HEK293T (cell line): Measurements from ENCODE around the gene FGF2.

Experiments used
- BHLHE40 ChIP-seq: fragments of 450-650 bp; IDR thresholded peaks from 2 replicates; pipeline ENCODE4 v1.6.1; 2016; ENCODE audit warnings: mild to moderate bottlenecking, moderate library complexity, borderline replicate concordance
- ELF4 ChIP-seq: fragments of 450-650 bp; IDR thresholded peaks from 2 replicates; pipeline ENCODE4 v1.6.1; 2017; ENCODE audit warnings: antibody characterized with exemption
- FOXA1 ChIP-seq: fragments of 450-650 bp; IDR thresholded peaks from 2 replicates; pipeline ENCODE4 v1.6.1; 2016; ENCODE audit warnings: mild to moderate bottlenecking
- FOXM1 ChIP-seq: fragments of 450-650 bp; IDR thresholded peaks from 2 replicates; pipeline ENCODE4 v1.6.1; 2017; ENCODE audit warnings: mild to moderate bottlenecking, borderline replicate concordance
- HDGF ChIP-seq: fragments of 450-650 bp; IDR thresholded peaks from 2 replicates; pipeline ENCODE4 v1.6.1; 2017; ENCODE audit warnings: antibody characterized with exemption, borderline replicate concordance
- LEF1 ChIP-seq: fragments of 450-650 bp; IDR thresholded peaks from 2 replicates; pipeline ENCODE4 v1.6.1; 2017; ENCODE audit warnings: mild to moderate bottlenecking, borderline replicate concordance
- NFRKB ChIP-seq: fragments of 450-650 bp; IDR thresholded peaks from 2 replicates; pipeline ENCODE4 v1.6.1; 2016; ENCODE audit warnings: mild to moderate bottlenecking, moderate library complexity
- PKNOX1 ChIP-seq: fragments of 450-650 bp; IDR thresholded peaks from 2 replicates; pipeline ENCODE4 v1.6.1; 2016
- SP1 ChIP-seq: fragments of 450-650 bp; IDR thresholded peaks from 2 replicates; pipeline ENCODE4 v1.6.1; 2017
- TARDBP ChIP-seq: fragments of 450-650 bp; IDR thresholded peaks from 2 replicates; pipeline ENCODE4 v1.6.1; 2016
- ZNF384 ChIP-seq: fragments of 450-650 bp; IDR thresholded peaks from 2 replicates; pipeline ENCODE4 v1.6.1; 2016

DNA sequence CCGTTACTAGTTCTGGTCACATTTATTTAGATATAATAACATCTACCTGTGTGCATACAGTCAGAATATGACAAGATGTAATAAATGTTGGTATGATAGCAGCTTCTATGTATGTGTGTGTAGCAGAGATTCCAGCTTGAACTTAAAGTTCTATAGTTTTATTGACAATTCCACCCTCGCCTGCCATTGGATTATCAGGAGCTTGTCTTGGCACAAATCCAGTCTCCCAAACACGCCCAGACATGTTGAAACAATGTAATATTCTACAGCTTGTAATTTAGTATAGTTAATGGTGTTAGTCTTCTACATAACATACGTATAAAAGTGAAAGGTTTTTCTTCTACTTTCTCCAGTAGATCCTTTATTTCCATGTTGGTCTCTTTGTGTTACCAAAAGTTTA, 49.7 kb upstream of the FGF2 start:
- TF ChIP-seq NFRKB = no peak
- TF ChIP-seq FOXA1 = no peak
- no peak for TF ChIP-seq PKNOX1
- TF ChIP-seq FOXM1 = no peak
- no peak for TF ChIP-seq TARDBP
- TF ChIP-seq SP1 = no peak
- TF ChIP-seq BHLHE40 = no peak
- no peak for TF ChIP-seq ZNF384
- no peak for TF ChIP-seq LEF1
- TF ChIP-seq ELF4 = no peak
- TF ChIP-seq HDGF = no peak
